Mesenchymal stem cell (in vitro differentiated cells and primary cell): Measurements from ENCODE around the gene ZNF358. TPM values are rescaled to one million over a fixed set of nuclear protein-coding genes. Genes with fewer than 3 reads are reported as not detected.

Experiments used
- DNase-seq: peaks from one replicate; pipeline ENCODE4 v3.0.0-alpha.2; 2013
- H2AFZ ChIP-seq: one replicate; pipeline ENCODE4 v1.6.1; 2013; ENCODE audit warnings: low read depth, mild to moderate bottlenecking, control low read depth, inconsistent platforms, low read length, moderate library complexity
- H2AK5ac ChIP-seq: 2 replicates; pipeline ENCODE4 v1.6.1; 2013; ENCODE audit warnings: low read length, moderate library complexity, mild to moderate bottlenecking, inconsistent platforms; ENCODE audit not compliant: severe bottlenecking
- H2BK120ac ChIP-seq: one replicate; pipeline ENCODE4 v1.6.1; 2013; ENCODE audit warnings: low read depth, mild to moderate bottlenecking, inconsistent platforms, low read length, moderate library complexity
- H2BK12ac ChIP-seq, 2 experiments: one replicate each; pipeline ENCODE4 v1.6.1; 2013; ENCODE audit warnings: inconsistent platforms in 2 of 2, low read length in 2 of 2, mild to moderate bottlenecking in 2 of 2, moderate library complexity in 2 of 2, control low read depth in 1 of 2
- H2BK15ac ChIP-seq: one replicate; pipeline ENCODE4 v1.6.1; 2013; ENCODE audit warnings: mild to moderate bottlenecking, low read depth, inconsistent platforms; ENCODE audit not compliant: poor library complexity, severe bottlenecking
- H2BK5ac ChIP-seq: 2 replicates; pipeline ENCODE4 v1.6.1; 2013; ENCODE audit warnings: low read depth, mild to moderate bottlenecking, low read length, control low read depth, inconsistent platforms; ENCODE audit not compliant: poor library complexity, severe bottlenecking
- H3K14ac ChIP-seq, 2 experiments: one replicate each; pipeline ENCODE4 v1.6.1; 2013; ENCODE audit warnings: inconsistent platforms in 2 of 2, low read length in 2 of 2, control low read depth in 1 of 2, mild to moderate bottlenecking in 1 of 2, moderate library complexity in 1 of 2
- H3K18ac ChIP-seq, 2 experiments: one replicate each; pipeline ENCODE4 v1.6.1; 2013; ENCODE audit warnings: inconsistent platforms in 2 of 2, low read length in 2 of 2, control low read depth in 1 of 2, low read depth in 1 of 2, mild to moderate bottlenecking in 1 of 2
- H3K23ac ChIP-seq, 2 experiments: one replicate each; pipeline ENCODE4 v1.6.1; 2013; ENCODE audit warnings: inconsistent platforms in 2 of 2, low read length in 2 of 2, mild to moderate bottlenecking in 2 of 2, moderate library complexity in 2 of 2, control low read depth in 1 of 2
- H3K27ac ChIP-seq: 2 replicates; pipeline ENCODE4 v1.5.1; 2013; ENCODE audit warnings: mild to moderate bottlenecking, moderate library complexity, low read length, control low read depth, inconsistent platforms; ENCODE audit not compliant: poor library complexity, severe bottlenecking
- H3K27me3 ChIP-seq, 2 experiments: 2 replicates each; pipeline versions ENCODE4 v1.6.1 to v1.7.0; 2013; ENCODE audit warnings: low read length in 2 of 2, mild to moderate bottlenecking in 2 of 2, moderate library complexity in 2 of 2, control low read depth in 1 of 2, inconsistent platforms in 1 of 2; ENCODE audit not compliant: control insufficient read depth in 1 of 2, insufficient read depth in 1 of 2
- H3K36me3 ChIP-seq, 2 experiments: 2 replicates each; pipeline versions ENCODE4 v1.6.1 to v1.7.0; 2013; ENCODE audit warnings: low read length in 2 of 2, control low read depth in 1 of 2, inconsistent platforms in 1 of 2, low read depth in 1 of 2, mild to moderate bottlenecking in 1 of 2; ENCODE audit not compliant: insufficient read depth in 2 of 2, control insufficient read depth in 1 of 2
- H3K4ac ChIP-seq, 2 experiments: one replicate each; pipeline ENCODE4 v1.6.1; 2013; ENCODE audit warnings: inconsistent platforms in 2 of 2, low read length in 2 of 2, mild to moderate bottlenecking in 2 of 2, moderate library complexity in 2 of 2, control low read depth in 1 of 2, low read depth in 1 of 2
- H3K4me1 ChIP-seq: 2 replicates; pipeline ENCODE4 v1.6.1; 2013; ENCODE audit warnings: low read depth, low read length, control low read depth; ENCODE audit not compliant: control insufficient read depth, insufficient read depth
- H3K4me2 ChIP-seq: 2 replicates; pipeline ENCODE4 v1.6.1; 2013; ENCODE audit warnings: low read length, mild to moderate bottlenecking, inconsistent platforms; ENCODE audit not compliant: poor library complexity, severe bottlenecking
- H3K4me3 ChIP-seq, 2 experiments: 2 replicates each; pipeline versions ENCODE4 v1.5.1 to v1.7.0; 2013; ENCODE audit warnings: low read length in 2 of 2, mild to moderate bottlenecking in 2 of 2, control low read depth in 1 of 2, low read depth in 1 of 2; ENCODE audit not compliant: insufficient read depth in 1 of 2
- H3K79me1 ChIP-seq: replicated peaks from 2 replicates; pipeline ENCODE4 v1.6.1; 2013; ENCODE audit warnings: mild to moderate bottlenecking, control low read depth, low read length, inconsistent platforms; ENCODE audit not compliant: poor library complexity, severe bottlenecking
- H3K9ac ChIP-seq: 2 replicates; pipeline ENCODE4 v1.7.0; 2013; ENCODE audit warnings: mild to moderate bottlenecking, low read length, moderate library complexity
- H3K9me3 ChIP-seq: 2 replicates; pipeline ENCODE4 v1.7.0; 2013; ENCODE audit warnings: mild to moderate bottlenecking, low read length; ENCODE audit not compliant: control insufficient read depth
- H4K8ac ChIP-seq: one replicate; pipeline ENCODE4 v1.6.1; 2013; ENCODE audit warnings: inconsistent platforms, mild to moderate bottlenecking, low read length, moderate library complexity
- H4K91ac ChIP-seq: one replicate; pipeline ENCODE4 v1.6.1; 2013; ENCODE audit warnings: mild to moderate bottlenecking, low read length, inconsistent platforms
- WGBS: methylation state at CpG from one replicate; pipeline ENCODE4 v1.1.7; 2013; ENCODE audit warnings: mixed read lengths; 5-methylcytosine and 5-hydroxymethylcytosine counted together
- small RNA-seq: library from polyadenylated mRNA; stranded (forward); fragments of <200 nt; extraction: miRNeasy Mini kit (QIAGEN cat#:217004); gene quantifications from one replicate; pipeline ENCODE3, GENCODE V24; 2013; ENCODE audit warnings: low read depth

ZNF358 gene

DNA sequence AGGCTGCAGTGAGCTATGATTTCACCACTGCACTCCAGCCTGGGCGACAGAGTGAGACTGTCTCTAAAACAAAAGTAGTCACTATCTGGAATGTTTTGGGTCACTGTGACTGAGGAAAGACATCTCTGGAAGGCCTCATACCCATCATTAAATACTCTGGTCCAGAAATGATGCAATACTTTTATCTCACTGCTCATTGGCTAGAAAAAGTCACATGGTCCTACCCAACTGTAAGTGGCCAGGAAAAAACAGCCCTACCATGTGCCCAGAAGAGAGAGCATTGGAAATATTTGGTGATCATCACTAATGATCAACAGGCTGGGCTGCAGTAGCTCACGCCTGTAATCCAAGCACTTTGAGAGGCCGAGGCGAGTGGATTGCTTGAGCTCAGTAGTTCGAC is 49.4 kb downstream of the ZNF358 start:
- Histone ChIP-seq H3K14ac (no peak overlapping the region), H2BK5ac (no peak overlapping the region), H3K9me3 (no peaks in the 10 kb centered on the region), H3K79me1 (peaks cover 6% of the 10 kb centered on the region), H2AFZ (no peak overlapping the region), H3K4me1 (no peaks in the 10 kb centered on the region), H3K4me2 (no peak overlapping the region), H2AK5ac (no peak overlapping the region), H2BK120ac (no peak overlapping the region), H3K4ac (no peak overlapping the region), H3K9ac (no peak overlapping the region), H3K27ac (no peak overlapping the region), H3K23ac (no peak overlapping the region), H3K36me3 (peaks cover 17 to 31% of the 10 kb centered on the region in 2 experiments), H3K4me3 (no peak overlapping the region), H3K18ac (no peak overlapping the region), H2BK15ac (no peak overlapping the region), H4K91ac (no peak overlapping the region), H3K27me3 (no peaks in the 10 kb centered on the region), H4K8ac (no peak overlapping the region), H2BK12ac (no peak overlapping the region)
- 89% methylated on average over 4 of the region's 5 CpGs for WGBS
- no peak for DNase-seq

Small RNAs within 50 kb of the gene (small RNA-seq; reads per million reads assigned to genes)
- not detected for gene AC008878.2
